HepG2 (cell line): ENCODE data around the gene NID1. TPM values are rescaled to one million over a fixed set of nuclear protein-coding genes. Genes with fewer than 3 reads are reported as not detected.

Experiments used
- ATAC-seq: fragments of 200-7000 bp; cut with Tn5 transposase; 3 replicates; pipeline ENCODE4 v1.9.1; 2020; ENCODE audit warnings: mild to moderate bottlenecking, moderate library complexity
- BruUV-seq: library from RNA; stranded (reverse); fragments of 400-500 nt; replicated peaks from 2 replicates; lab custom pipeline; 2021; lab: Mats Ljungman, UMichigan
- CTCF ChIA-PET: fragments of 300-600 bp; formaldehyde crosslinking; extraction: SDS; loops from one replicate; lab custom pipeline; 2021; ENCODE audit warnings: low total read pairs, inconsistent platforms, low intra/inter-chr PET ratio; lab: Yijun Ruan, JAX
- POLR2A ChIA-PET: fragments of 350-600 bp; sonication (Branson Sonifier 250); formaldehyde crosslinking; loops from one replicate; lab custom pipeline; 2020; ENCODE audit warnings: antibody characterized with exemption, inconsistent platforms; lab: Yijun Ruan, JAX
- DNase-seq: peaks from one replicate; pipeline ENCODE4 v3.0.0-alpha.2; 2015; ENCODE audit warnings: low spot score
- FAIRE-seq: peaks from 3 replicates; lab custom pipeline; 2011; peaks lifted over from hg19 to GRCh38; lab: Jason Lieb, UNC
- H2AFZ ChIP-seq: one replicate; pipeline ENCODE4 v1.6.1; 2011; ENCODE audit warnings: low read length, inconsistent platforms
- H3K27ac ChIP-seq: fragments of 300-600 bp; 3 replicates; pipeline ENCODE4 v1.8.0; 2011; ENCODE audit warnings: mixed run types, mild to moderate bottlenecking, mixed read lengths, low read length, inconsistent platforms; ENCODE audit not compliant: insufficient read depth; ENCODE audit errors: extremely low read length
- H3K27me3 ChIP-seq, 2 experiments: fragments of 200-600 bp in 1 of 2; 2 replicates in 1 of 2; 3 replicates in 1 of 2; pipeline versions ENCODE4 v1.6.0 to v1.8.0; 2011; ENCODE audit warnings: low read length in 2 of 2, mild to moderate bottlenecking in 2 of 2, moderate library complexity in 2 of 2, inconsistent platforms in 1 of 2; ENCODE audit not compliant: insufficient read depth in 2 of 2, control insufficient read depth in 1 of 2
- H3K36me3 ChIP-seq, 2 experiments: fragments of 200-600 bp in 1 of 2; replicated peaks in 1 of 2; 2 replicates in 1 of 2; 3 replicates in 1 of 2; pipeline versions ENCODE4 v1.5.1 to v1.8.0; 2011; ENCODE audit warnings: low read length in 2 of 2, inconsistent platforms in 1 of 2; ENCODE audit not compliant: insufficient read depth in 2 of 2, control insufficient read depth in 1 of 2
- H3K4me1 ChIP-seq: 2 replicates; pipeline ENCODE4 v1.5.1; 2012; ENCODE audit warnings: low read length, inconsistent platforms; ENCODE audit not compliant: insufficient read depth
- H3K4me2 ChIP-seq: 2 replicates; pipeline ENCODE4 v1.6.0; 2011; ENCODE audit warnings: low read depth, low read length, inconsistent platforms
- H3K4me3 ChIP-seq, 3 experiments: fragments of 200-600 bp in 1 of 3; sonication (generic), shearing (Covaris generic) in 1 of 3; replicated peaks in 1 of 3; 2 replicates each; pipeline ENCODE4 v1.5.1; 2011 to 2016; ENCODE audit warnings: low read length in 3 of 3, inconsistent platforms in 2 of 3, low read depth in 2 of 3, mild to moderate bottlenecking in 2 of 3, control low read depth in 1 of 3, mixed read lengths in 1 of 3; ENCODE audit not compliant: insufficient read depth in 1 of 3
- H3K79me2 ChIP-seq: one replicate; pipeline ENCODE4 v1.6.1; 2011; ENCODE audit warnings: low read length, inconsistent platforms; ENCODE audit not compliant: insufficient read depth
- H3K9ac ChIP-seq: 2 replicates; pipeline ENCODE4 v1.6.0; 2011; ENCODE audit warnings: mild to moderate bottlenecking, low read depth, low read length, inconsistent platforms; ENCODE audit not compliant: insufficient read depth
- H3K9me3 ChIP-seq: 2 replicates; pipeline ENCODE4 v1.5.1; 2012; ENCODE audit warnings: mild to moderate bottlenecking, low read length
- H4K20me1 ChIP-seq: 2 replicates; pipeline ENCODE4 v1.6.0; 2011; ENCODE audit warnings: inconsistent platforms, mild to moderate bottlenecking, low read length, moderate library complexity; ENCODE audit not compliant: insufficient read depth
- HNRNPLL ChIP-seq: fragments of 200-400 bp; formaldehyde crosslinking; IDR thresholded peaks from 2 replicates; pipeline ENCODE4 v1.6.1; 2017; ENCODE audit warnings: mild to moderate bottlenecking, low read depth, low read length; ENCODE audit not compliant: poor library complexity, severe bottlenecking
- NFYB ChIP-seq: sonication (generic); formaldehyde crosslinking; IDR thresholded peaks from 2 replicates; pipeline ENCODE4 v1.4.0; 2020; ENCODE audit warnings: missing genetic modification reagents
- SUZ12 ChIP-seq: fragments of 150-350 bp; IDR thresholded peaks from 2 replicates; pipeline ENCODE4 v1.6.1; 2014; ENCODE audit warnings: low read depth, low read length
- YEATS2 ChIP-seq: sonication (generic); formaldehyde crosslinking; IDR thresholded peaks from 2 replicates; pipeline ENCODE4 v1.4.0; 2020; ENCODE audit warnings: missing genetic modification reagents, borderline replicate concordance
- ZEB1 ChIP-seq: IDR thresholded peaks from 2 replicates; pipeline ENCODE4 v1.6.1; 2012; ENCODE audit warnings: mild to moderate bottlenecking, low read depth, inconsistent platforms; ENCODE audit not compliant: insufficient replicate concordance
- ZKSCAN1 ChIP-seq: fragments of 150-350 bp; IDR thresholded peaks from 2 replicates; pipeline ENCODE4 v1.6.1; 2014; ENCODE audit warnings: low read length
- ZNF331 ChIP-seq: sonication (generic); formaldehyde crosslinking; IDR thresholded peaks from 2 replicates; pipeline ENCODE4 v1.4.0; 2020; ENCODE audit warnings: missing genetic modification reagents
- WGBS: methylation state at CpG from one replicate; pipeline ENCODE4 v1.1.6; 2017; ENCODE audit warnings: low lambda C conversion rate; 5-methylcytosine and 5-hydroxymethylcytosine counted together
- in situ Hi-C: cut with HindIII; loops from 2 replicates; pipeline ENCODE4 v1.10.0; 2017; ENCODE audit warnings: low pct_unique_long_range_greater_than_20kb; ENCODE audit not compliant: extremely low pct_ligation_motif_present
- intact Hi-C: fragments of 100-400 bp; cut with micrococcal nuclease; formaldehyde crosslinking; loops from one replicate; pipeline ENCODE4 v1.10.0; 2022; ENCODE audit not compliant: unreplicated experiment
- polyA plus RNA-seq, 8 experiments: library from polyadenylated mRNA; depleted of rRNA in 3 of 8; stranded (reverse) in 7 of 8; unstranded in 1 of 8; fragments of >200 nt; fragmentation: Illumina TruSeq in 4 of 8; extraction: Trizol in 4 of 8; gene quantifications; 2 replicates each; pipeline versions ENCODE4 v1.2.1 to v1.2.3, GENCODE V29; 2011 to 2016; ENCODE audit warnings: low read depth in 4 of 8, missing spikeins in 1 of 8, mixed read lengths in 1 of 8; ENCODE audit not compliant: insufficient read depth in 1 of 8
- total RNA-seq, 5 experiments: library from RNA; depleted of rRNA; stranded (reverse); fragments of >200 nt; fragmentation: Illumina TruSeq; extraction: Trizol; gene quantifications; 2 replicates each; pipeline ENCODE4 v1.2.3, GENCODE V29; 2016; ENCODE audit warnings: low read depth in 1 of 5

NID1 gene
- total and polyA plus RNA-seq, 2 of the 13 experiments (the other 11 are each of a cell fraction or from before 2014, with no cell fraction given), result 50.2 to 56.1 TPM

DNA sequence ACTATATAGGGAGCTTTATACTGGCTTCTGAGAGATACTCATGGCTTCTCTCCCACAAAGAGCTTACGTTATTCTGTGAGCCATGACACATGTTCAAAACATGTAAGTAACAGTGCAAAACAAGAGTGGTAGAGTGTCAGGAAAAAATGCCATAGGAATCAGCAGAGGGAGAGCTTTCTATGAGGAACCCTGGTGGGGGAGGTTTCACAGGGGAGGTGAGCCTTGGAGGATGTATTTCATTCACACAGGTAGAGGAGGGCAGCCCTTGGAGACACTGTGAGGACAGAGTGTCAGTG is 125.5 kb downstream of the NID1 start:
- Histone ChIP-seq H3K9ac (no peak overlapping the region), H3K4me1 (peaks cover 29% of the 10 kb centered on the region), H4K20me1 (no peaks in the 10 kb centered on the region), H3K36me3 (no peaks in the 10 kb centered on the region), H3K9me3 (no peaks in the 10 kb centered on the region), H3K27ac (no peak overlapping the region), H3K4me2 (no peak overlapping the region), H3K27me3 (no peaks in the 10 kb centered on the region), H3K79me2 (no peaks in the 10 kb centered on the region), H2AFZ (no peak overlapping the region), H3K4me3 (no peak overlapping the region)
- no peak for FAIRE-seq
- TF ChIP-seq HNRNPLL, result no peak
- no peak for TF ChIP-seq ZEB1
- in situ Hi-C loops, result no loop called here
- no peak for ATAC-seq
- 61% methylated on average over 1 of the region's 1 CpG for WGBS
- DNase-seq, result no peak
- intact Hi-C loops, result no loop called here
- CTCF ChIA-PET, result no interaction called here
- POLR2A ChIA-PET, result no interaction called here
- no TSS peak for BruUV-seq

- ATAC-seq, result no peak
- H3K36me3 ChIP-seq, result no peaks in the 10 kb centered on the region
- H3K4me1 ChIP-seq, result peaks cover 24% of the 10 kb centered on the region
- no peaks in the 10 kb centered on the region for H3K27me3 ChIP-seq
- no peak overlapping the region for H3K9ac ChIP-seq
- no peak overlapping the region for H3K27ac ChIP-seq
- no TSS peak for BruUV-seq
- ChIA-PET POLR2A (no interaction called here), CTCF (no interaction called here)
- intact Hi-C loops, result no loop called here
- no peak for TF ChIP-seq ZKSCAN1
- no peak for TF ChIP-seq ZNF331 (CRISPR knock-in tag)
- no peak for TF ChIP-seq SUZ12
- TF ChIP-seq YEATS2 (CRISPR knock-in tag), result no peak
- TF ChIP-seq NFYB (CRISPR knock-in tag), result no peak
- no peak for DNase-seq
- no peaks in the 10 kb centered on the region for H4K20me1 ChIP-seq
- FAIRE-seq, result no peak
- H3K4me3 ChIP-seq, result no peak overlapping the region
- no peak overlapping the region for H3K4me2 ChIP-seq
- H3K9me3 ChIP-seq, result no peaks in the 10 kb centered on the region
- 65% methylated on average over 7 of the region's 7 CpGs for WGBS
- in situ Hi-C loops, result no loop called here
- H2AFZ ChIP-seq, result no peak overlapping the region
- H3K79me2 ChIP-seq, result no peaks in the 10 kb centered on the region
Measured at GRCh38 chr1:235938709-235939479, 126.0 kb downstream of the NID1 start.
